Body of pancreas (tissue), 4 donors: ENCODE data around the gene SLC40A1.

Experiments
- POLR2A ChIP-seq, 3 donors: fragments of 450-650 bp; IDR thresholded peaks; one replicate each; pipeline ENCODE4 v1.6.1; 2016; ENCODE audit warnings: antibody characterized with exemption in 3 of 3, mild to moderate bottlenecking in 2 of 3
- TF ChIP-seq, protein P1 (sequence below), 7 experiments: fragments of 450-650 bp in 4 of 7; fragments of 200-600 bp in 3 of 7; sonication (generic) in 3 of 7; IDR thresholded peaks; one replicate each; pipeline ENCODE4 v1.5.1; 2016 to 2019; ENCODE audit warnings: antibody characterized with exemption in 7 of 7

DNA sequence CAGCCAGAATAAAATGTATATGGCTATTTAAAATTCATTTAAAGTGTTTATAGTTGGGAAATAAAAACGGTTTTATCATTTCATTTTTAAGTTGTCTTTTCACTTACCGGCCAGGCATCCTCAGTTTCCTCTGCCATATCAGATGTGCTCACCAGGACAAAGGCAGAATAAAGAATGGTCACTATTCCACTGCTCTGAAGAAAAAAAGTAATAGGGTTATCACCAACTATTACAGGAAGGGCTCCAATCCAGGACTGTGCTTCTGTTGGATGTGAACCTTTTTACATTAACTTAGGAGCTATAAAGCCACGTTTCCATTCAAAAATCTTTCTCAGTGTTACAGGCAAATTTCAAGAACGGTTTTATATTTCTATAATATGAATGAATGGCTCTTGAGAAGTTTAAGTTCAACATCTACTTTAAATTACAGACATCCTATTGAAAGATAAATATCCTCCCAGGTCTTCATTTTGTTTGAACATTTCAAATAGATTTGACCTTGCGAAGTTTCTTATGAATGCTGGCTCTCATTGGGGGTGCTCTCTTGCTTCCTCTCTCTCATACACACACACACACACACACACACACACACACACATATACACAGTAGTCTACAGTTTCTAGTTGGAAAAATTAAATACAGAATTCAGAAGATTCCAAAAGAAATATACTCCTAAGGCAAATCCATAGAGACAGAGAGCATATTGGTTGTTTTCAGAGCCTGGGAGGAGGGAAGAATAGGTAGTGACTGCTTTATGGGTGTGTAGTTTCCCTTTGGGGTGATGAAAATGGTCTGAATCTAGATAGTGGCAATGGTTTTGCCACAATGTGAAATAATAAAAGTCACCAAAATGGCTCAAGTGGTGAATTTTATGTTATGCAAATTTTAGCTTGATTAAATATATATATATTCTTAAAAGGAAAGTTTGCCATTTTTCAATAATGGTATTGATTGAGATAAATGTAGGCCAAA is 2.9 kb upstream of the SLC40A1 start:
- TF ChIP-seq, protein P1, sequence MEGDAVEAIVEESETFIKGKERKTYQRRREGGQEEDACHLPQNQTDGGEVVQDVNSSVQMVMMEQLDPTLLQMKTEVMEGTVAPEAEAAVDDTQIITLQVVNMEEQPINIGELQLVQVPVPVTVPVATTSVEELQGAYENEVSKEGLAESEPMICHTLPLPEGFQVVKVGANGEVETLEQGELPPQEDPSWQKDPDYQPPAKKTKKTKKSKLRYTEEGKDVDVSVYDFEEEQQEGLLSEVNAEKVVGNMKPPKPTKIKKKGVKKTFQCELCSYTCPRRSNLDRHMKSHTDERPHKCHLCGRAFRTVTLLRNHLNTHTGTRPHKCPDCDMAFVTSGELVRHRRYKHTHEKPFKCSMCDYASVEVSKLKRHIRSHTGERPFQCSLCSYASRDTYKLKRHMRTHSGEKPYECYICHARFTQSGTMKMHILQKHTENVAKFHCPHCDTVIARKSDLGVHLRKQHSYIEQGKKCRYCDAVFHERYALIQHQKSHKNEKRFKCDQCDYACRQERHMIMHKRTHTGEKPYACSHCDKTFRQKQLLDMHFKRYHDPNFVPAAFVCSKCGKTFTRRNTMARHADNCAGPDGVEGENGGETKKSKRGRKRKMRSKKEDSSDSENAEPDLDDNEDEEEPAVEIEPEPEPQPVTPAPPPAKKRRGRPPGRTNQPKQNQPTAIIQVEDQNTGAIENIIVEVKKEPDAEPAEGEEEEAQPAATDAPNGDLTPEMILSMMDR (IDR thresholded peaks at IDR 0.05), result no peak
- no peak for TF ChIP-seq POLR2A (IDR thresholded peaks at IDR 0.05)
